Articular chondrocyte of knee joint (primary cell): ENCODE measurements around the gene FBXO34. TPM values are rescaled to one million over a fixed set of nuclear protein-coding genes. Genes with fewer than 3 reads are reported as not detected.

Experiments
- small RNA-seq: library from RNA; depleted of rRNA; stranded (forward); fragments of <200 nt; gene quantifications from one replicate; pipeline ENCODE3, GENCODE V24; 2012
- total RNA-seq: library from RNA; depleted of rRNA; stranded (reverse); fragments of >200 nt; gene quantifications from 2 replicates; pipeline ENCODE4 v1.2.3, GENCODE V29; 2012

FBXO34 gene
- 19.2 and 23.1 TPM in 2 replicates for total RNA-seq

GRCh38 chr14:55270832-55271571 is at the start of gene FBXO34:
Gene FBXO34, plus strand, starts transcription at chr14:55271421. Its CDS starts 78,970 bp downstream, at chr14:55350391.

Small RNA genes lying within 50 kb of the gene (small RNA-seq; reads per million reads assigned to genes)
- not detected for gene AL356801.1

Other genes with a start within 250 kb of the FBXO34 start
- 9.8 and 14.3 TPM in 2 replicates for gene WDHD1, start 244.3 kb upstream of the FBXO34 start, total RNA-seq
- gene SOCS4, start 244.2 kb upstream of the FBXO34 start, total RNA-seq, result 20.0 and 24.9 TPM in 2 replicates
- 57.0 and 64.9 TPM in 2 replicates for gene MAPK1IP1L, start 219.8 kb upstream of the FBXO34 start, total RNA-seq
- gene LGALS3, start 142.2 kb upstream of the FBXO34 start, total RNA-seq, result 270 and 328 TPM in 2 replicates
- 21.4 and 27.6 TPM in 2 replicates for gene DLGAP5, start 79.8 kb upstream of the FBXO34 start, total RNA-seq
- gene ATG14, start 140.4 kb downstream of the FBXO34 start, total RNA-seq, result 23.8 and 27.6 TPM in 2 replicates
- not detected in 2 replicates for gene TBPL2, start 169.2 kb downstream of the FBXO34 start, total RNA-seq